ENCODE measurements around the gene DST.

DNA sequence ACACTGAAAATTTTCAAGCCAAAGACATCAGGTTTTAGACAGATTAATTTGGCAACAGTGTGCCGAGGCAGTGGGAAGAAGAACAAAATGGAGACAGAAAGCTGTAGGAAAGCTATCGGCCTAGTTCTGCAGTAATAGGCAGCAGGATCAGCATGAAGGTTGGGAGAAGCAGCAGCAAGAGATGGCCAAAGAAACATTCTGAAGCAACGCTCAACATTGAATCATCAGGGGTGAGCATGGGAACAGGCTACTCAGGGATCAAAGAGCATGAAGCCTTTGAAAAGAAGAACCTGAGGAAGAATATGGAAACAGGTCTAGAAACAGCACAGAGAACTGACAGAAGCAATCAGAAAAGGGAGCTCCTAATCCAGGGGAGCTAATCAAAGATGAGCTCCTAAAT, 7.1 kb upstream of the DST start:
- no peak for TF ChIP-seq POLR2AphosphoS5 (IDR thresholded peaks at IDR 0.05)
- TF ChIP-seq, protein P1, sequence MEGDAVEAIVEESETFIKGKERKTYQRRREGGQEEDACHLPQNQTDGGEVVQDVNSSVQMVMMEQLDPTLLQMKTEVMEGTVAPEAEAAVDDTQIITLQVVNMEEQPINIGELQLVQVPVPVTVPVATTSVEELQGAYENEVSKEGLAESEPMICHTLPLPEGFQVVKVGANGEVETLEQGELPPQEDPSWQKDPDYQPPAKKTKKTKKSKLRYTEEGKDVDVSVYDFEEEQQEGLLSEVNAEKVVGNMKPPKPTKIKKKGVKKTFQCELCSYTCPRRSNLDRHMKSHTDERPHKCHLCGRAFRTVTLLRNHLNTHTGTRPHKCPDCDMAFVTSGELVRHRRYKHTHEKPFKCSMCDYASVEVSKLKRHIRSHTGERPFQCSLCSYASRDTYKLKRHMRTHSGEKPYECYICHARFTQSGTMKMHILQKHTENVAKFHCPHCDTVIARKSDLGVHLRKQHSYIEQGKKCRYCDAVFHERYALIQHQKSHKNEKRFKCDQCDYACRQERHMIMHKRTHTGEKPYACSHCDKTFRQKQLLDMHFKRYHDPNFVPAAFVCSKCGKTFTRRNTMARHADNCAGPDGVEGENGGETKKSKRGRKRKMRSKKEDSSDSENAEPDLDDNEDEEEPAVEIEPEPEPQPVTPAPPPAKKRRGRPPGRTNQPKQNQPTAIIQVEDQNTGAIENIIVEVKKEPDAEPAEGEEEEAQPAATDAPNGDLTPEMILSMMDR (IDR thresholded peaks at IDR 0.05), result no peak
- TF ChIP-seq EP300 (IDR thresholded peaks at IDR 0.05), result no peak
- TF ChIP-seq POLR2A (IDR thresholded peaks at IDR 0.05; ENCODE audit: low read depth), result no peak

Measured in esophagus muscularis mucosa (tissue), 4 donors.